ENCODE results near the gene SLC24A4. TPM values are rescaled to one million over a fixed set of nuclear protein-coding genes. Genes with fewer than 3 reads are reported as not detected.

The SLC24A4 gene
- total and polyA plus RNA-seq, 10 donors = 0.29 to 8.9 (median 4.2) TPM

- 84 to 100% (median 95%) methylated on average over 2 to 3 of the region's 3 CpGs for WGBS, 5 donors
- intact Hi-C loops (cut with DNase I; ENCODE audit: low total_unique reads) = no loop called here
- H3K27ac ChIP-seq = peak overlapping the region in 4 of 8 donors; percentile 75 to 85 (median 80)
Observed at GRCh38 chr14:92506231-92506630, 183.3 kb downstream of the SLC24A4 start.

DNA sequence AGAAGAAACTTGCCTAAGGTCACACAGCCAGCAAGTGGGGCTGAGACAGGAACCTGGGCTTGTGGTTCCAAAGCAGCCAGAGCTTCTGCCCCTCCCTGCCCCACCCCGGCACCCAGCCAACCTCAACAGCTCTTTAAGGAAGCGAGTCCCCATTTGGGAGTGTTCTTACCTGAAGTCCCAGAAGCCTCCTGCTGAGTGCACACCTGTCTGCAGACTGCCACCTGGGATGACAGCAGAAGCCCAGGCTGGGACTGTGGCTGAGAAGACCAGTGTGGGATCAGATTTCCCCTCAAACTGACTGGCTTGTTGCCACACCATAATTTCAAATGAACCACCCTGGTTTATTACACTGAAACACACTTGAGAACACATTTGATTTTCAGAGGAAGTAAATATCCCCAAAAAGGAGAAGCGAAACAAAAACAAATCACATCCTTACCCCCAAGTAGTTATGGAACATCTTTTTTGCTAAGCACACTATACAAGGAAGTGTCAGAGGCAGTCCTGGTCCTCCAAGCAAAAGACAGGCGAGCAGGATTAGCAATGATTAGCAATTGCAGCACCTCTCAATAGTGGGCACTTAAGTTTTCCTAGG, 184.3 kb downstream of the SLC24A4 start:
- TF ChIP-seq POLR2AphosphoS5 (IDR thresholded peaks at IDR 0.05) (peak in 2 of 3 donors; percentile 8 to 40), POLR2A (IDR thresholded peaks at IDR 0.05) (no peak)
- TF ChIP-seq, protein P1, sequence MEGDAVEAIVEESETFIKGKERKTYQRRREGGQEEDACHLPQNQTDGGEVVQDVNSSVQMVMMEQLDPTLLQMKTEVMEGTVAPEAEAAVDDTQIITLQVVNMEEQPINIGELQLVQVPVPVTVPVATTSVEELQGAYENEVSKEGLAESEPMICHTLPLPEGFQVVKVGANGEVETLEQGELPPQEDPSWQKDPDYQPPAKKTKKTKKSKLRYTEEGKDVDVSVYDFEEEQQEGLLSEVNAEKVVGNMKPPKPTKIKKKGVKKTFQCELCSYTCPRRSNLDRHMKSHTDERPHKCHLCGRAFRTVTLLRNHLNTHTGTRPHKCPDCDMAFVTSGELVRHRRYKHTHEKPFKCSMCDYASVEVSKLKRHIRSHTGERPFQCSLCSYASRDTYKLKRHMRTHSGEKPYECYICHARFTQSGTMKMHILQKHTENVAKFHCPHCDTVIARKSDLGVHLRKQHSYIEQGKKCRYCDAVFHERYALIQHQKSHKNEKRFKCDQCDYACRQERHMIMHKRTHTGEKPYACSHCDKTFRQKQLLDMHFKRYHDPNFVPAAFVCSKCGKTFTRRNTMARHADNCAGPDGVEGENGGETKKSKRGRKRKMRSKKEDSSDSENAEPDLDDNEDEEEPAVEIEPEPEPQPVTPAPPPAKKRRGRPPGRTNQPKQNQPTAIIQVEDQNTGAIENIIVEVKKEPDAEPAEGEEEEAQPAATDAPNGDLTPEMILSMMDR (IDR thresholded peaks at IDR 0.05 in 8 of 11, conservative IDR thresholded peaks at IDR 0.05 in 3 of 11) = no peak
- WGBS, 5 donors = 36 to 57% (median 43%) methylated on average over 4 of the region's 4 CpGs
- Histone ChIP-seq H3K4me1 (peaks cover 8 to 68% (median 36%) of the 10 kb centered on the region in 6 donors), H3K9me3 (no peaks in the 10 kb centered on the region), H3K27me3 (replicated peaks in 1 of 7) (no peaks in the 10 kb centered on the region), H3K36me3 (no peaks in the 10 kb centered on the region), H3K27ac (peak overlapping the region in 6 of 8 donors; percentile 16 to 85 (median 76)), H3K4me3 (peak overlapping the region in 1 of 8 donors; percentile 37)
- DNase-seq = peak; percentile 88
- intact Hi-C loops (cut with DNase I; ENCODE audit: low total_unique reads) = no loop called here

More at GRCh38 chr14:92506231-92506630, 183.3 kb downstream of the SLC24A4 start:
- TF ChIP-seq POLR2AphosphoS5 (IDR thresholded peaks at IDR 0.05) (no peak), POLR2A (IDR thresholded peaks at IDR 0.05) (no peak)
- TF ChIP-seq, protein P1 (IDR thresholded peaks at IDR 0.05 in 8 of 11, conservative IDR thresholded peaks at IDR 0.05 in 3 of 11) = no peak
- DNase-seq = peak; percentile 74
- Histone ChIP-seq H3K4me3 (no peak overlapping the region), H3K36me3 (no peaks in the 10 kb centered on the region), H3K27me3 (replicated peaks in 1 of 7) (no peaks in the 10 kb centered on the region), H3K4me1 (peaks cover 8 to 58% (median 30%) of the 10 kb centered on the region in 6 donors), H3K9me3 (no peaks in the 10 kb centered on the region)

DNA sequence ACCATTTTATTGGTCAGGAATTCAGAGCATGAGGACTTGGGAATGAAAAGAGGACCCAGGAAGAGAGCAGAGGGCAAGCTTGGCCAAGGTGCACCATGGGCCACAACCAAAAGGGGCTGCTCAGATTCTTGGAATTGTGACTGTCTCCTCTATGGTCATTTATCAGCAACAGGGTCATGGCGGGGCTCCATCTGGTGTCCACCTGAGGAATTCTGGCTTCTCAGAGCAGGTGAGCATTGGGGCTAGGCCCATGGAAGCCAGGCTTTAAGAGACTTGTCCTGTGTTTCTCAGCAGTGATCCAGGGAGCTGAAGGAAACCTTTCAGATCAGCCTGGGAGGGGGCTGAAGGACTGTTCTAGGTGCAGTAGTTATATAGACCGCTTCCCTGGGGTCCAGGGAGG, 188.0 kb downstream of the SLC24A4 start:
- Histone ChIP-seq H3K27ac (no peak overlapping the region), H3K9me3 (no peaks in the 10 kb centered on the region), H3K27me3 (replicated peaks in 1 of 7) (peaks cover 0 to 19% (median 0%) of the 10 kb centered on the region in 7 donors), H3K36me3 (no peaks in the 10 kb centered on the region), H3K4me1 (peaks cover 19 to 77% (median 56%) of the 10 kb centered on the region in 6 donors), H3K4me3 (no peak overlapping the region)
- DNase-seq = peak; percentile 43
- no peak for TF ChIP-seq POLR2A (IDR thresholded peaks at IDR 0.05)
- TF ChIP-seq, protein P1 (IDR thresholded peaks at IDR 0.05 in 8 of 11, conservative IDR thresholded peaks at IDR 0.05 in 3 of 11) = no peak
- no peak for TF ChIP-seq POLR2AphosphoS5 (IDR thresholded peaks at IDR 0.05)
- intact Hi-C loops (cut with DNase I; ENCODE audit: low total_unique reads) = no loop called here
- 90 to 100% (median 94%) methylated on average over 2 of the region's 2 CpGs for WGBS, 5 donors

DNA sequence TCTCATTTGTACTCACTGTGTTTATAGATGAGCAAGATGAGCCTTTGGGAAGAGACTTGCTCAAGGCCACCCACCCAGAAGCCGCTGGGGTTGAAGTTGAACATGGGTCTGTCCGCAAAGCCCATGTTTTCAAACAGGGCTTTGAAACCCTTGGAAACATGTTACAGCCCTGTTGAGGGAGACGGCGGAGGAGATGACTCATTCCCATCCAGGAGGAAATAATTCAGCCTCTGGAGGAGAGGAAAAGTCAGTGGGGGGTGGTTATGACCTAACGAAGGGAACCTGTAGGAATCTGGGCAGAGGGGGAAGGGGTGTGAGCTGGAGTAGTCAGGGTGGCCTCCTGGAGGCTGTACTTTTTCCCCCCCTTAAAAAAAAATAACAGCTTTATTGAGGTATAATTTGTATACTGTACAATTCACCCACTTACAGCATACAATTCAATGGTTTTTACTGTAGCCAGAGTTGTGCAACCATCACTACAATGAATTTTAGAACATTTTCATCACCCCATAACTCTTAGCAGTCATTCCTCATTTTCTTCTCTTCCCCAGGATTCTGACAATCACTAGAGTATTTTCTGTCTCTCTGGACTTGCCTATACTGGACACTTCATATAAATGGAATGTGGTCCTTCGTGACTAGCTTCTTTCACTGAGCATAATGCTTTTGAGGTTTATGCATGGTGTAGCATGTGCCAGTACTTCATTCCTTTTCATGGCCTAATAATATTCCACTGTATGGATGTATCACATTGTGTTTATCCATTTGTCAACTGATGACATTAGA, 188.7 kb downstream of the SLC24A4 start:
- Histone ChIP-seq H3K4me3 (no peak overlapping the region), H3K27ac (no peak overlapping the region), H3K4me1 (peaks cover 18 to 77% (median 56%) of the 10 kb centered on the region in 6 donors), H3K9me3 (no peaks in the 10 kb centered on the region), H3K36me3 (no peaks in the 10 kb centered on the region), H3K27me3 (replicated peaks in 1 of 7) (peaks cover 0 to 19% (median 0%) of the 10 kb centered on the region in 7 donors)
- 70 to 84% (median 72%) methylated on average over 6 of the region's 6 CpGs for WGBS, 5 donors
- no peak for TF ChIP-seq POLR2AphosphoS5 (IDR thresholded peaks at IDR 0.05)
- TF ChIP-seq, protein P1 (IDR thresholded peaks at IDR 0.05 in 8 of 11, conservative IDR thresholded peaks at IDR 0.05 in 3 of 11) = no peak
- TF ChIP-seq POLR2A (IDR thresholded peaks at IDR 0.05) = no peak
- DNase-seq = no peak
- intact Hi-C loops (cut with DNase I; ENCODE audit: low total_unique reads) = no loop called here

Data from spleen (tissue), 11 donors.